ENCODE data around the gene EML1.
A peak's percentile ranks its signal among the peaks of the same experiment; 100 is the strongest.
"Not testable (repeated sequence)": the region's sequence is repeated elsewhere in the genome, so short reads cannot be mapped to it uniquely, and the experiment has no call there.

EML1 gene

DNA sequence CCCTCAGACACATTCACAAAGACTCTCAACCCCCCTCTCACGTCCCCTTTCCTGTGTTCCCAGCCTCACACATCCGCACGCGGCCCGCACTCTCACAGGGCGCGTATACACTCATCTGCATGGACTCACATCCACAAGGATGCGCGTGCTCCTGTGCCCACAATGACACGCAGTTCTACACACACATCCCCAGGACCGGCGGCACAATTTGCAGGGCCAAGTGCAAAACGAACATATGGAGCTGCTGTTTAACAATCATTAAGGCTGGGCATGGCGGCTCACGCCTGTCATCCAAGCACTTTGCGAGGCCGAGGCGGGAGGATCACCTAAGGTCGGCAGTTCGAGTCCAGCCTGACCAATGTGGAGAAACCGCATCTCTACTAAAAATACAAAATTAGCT is 36.4 kb upstream of the EML1 start:
- no peak for DNase-seq

DNA sequence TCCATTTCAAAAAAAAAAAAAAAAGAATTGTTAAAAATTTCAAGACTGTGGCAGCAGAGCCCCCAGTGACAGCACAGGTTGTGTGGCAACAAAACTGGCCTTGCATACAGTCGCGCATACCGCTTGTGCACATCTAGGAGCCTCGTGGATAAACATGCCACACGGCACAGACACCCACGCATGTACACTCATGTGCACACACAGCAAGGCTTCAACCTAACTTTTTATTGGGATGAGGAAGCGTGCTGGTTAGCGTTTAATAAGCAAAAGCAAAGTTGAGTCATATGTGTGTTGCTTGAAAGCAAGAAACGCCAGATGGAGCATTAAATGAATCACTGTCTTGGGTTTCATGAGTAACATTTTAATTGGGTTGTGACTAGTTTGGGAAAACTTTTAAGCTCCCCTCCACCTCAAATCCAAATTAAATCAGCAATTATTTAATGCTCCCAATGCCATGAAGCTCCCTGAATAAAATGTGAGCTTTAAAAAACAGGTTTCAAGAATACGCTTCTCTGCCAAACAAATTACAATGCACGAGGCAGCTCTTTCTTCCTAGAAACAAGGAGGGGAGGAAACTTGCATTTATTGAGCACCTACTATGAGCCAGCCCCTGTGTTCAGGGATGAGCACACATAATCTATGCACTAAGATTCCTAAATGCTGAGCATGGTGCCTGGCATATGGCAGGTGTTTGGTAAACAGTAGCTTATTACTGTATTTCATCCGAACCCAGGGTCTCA is 35.7 kb upstream of the EML1 start:
- no peak for DNase-seq

DNA sequence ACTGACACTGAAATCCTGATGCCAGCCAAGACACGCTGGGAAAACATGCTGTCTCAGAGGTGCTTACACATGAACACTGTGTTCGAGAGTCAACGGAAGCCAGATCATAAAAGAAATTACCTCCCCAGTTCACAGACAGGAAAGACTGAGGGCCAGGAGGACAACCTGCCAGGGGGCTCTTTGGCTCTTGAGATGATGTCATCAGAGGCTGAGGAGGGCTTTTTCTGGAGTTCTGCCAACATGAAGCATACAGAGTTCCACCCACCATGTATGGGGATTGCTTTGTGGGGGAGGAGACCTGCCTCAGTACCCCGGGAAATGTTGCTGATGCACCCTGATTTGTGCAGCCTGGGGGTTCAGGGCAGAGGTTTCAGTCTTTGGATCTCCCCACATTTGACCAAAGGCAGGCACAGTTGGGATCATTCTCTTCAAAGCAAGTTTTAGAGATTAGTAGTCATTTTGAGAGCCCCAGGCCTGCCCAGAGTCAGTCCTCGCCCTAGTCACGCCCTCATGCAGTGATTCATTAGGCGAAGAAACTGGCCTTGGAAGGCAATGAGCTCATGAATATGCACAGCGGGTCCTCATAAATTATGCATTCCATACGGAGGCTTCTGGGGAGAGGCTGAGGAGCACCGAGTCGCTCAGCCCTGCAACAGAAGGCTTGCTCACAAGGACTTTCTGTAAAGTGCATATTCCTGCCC is 34.9 kb upstream of the EML1 start:
- peak; percentile 14 for DNase-seq

DNA sequence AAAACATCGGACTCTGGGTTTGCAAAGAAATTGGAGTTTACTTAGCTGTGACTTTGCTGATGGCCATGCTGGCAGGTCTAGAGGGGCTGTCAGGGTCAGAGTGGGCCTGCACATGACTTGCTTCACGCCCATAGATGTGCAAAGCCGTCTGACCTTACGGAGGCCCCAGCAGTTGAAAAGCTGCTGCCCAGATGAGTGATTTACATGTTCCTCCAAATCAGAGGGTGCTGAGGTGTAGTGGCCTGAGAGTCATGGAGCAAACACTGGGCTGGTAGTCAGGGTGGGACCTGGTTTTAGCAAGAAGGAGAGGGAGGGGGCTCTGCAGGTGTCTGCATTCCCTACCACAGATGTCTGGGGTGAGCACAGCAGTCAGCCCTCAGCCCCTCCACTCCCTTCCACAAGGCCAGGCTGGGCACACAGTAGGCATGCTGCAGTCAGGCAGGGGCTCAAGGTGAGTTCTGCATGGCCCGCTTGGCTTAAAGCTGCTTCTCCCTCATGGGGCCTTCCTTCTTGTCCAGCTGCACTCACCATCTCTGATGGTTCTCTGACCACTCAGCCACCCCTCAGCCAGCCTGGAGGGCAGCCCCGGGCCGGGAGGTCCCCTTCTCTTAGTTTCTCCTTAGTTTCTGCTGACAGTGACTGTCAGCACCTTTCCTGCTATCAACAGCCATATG is 34.2 kb upstream of the EML1 start:
- no peak for DNase-seq

DNA sequence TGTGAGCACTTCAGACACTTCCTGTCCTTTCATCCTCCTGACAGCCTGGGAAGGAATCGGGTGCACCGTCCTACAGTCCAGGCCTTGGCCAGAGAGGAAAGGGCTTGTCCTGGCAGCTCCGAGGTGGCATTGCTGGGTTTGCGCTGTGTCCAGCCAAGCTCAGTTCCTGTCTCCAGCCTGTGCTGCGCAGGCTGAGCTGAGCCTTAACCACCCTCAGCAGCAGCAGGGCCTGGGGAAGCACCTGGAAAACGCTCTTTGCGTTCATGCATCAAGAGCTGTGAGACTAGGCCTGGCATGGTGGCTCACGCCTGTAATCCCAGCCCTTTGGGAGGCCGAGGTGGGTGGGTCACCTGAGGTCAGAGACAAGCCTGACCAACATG is 33.7 kb upstream of the EML1 start:
- DNase-seq = peak; percentile 26

DNA sequence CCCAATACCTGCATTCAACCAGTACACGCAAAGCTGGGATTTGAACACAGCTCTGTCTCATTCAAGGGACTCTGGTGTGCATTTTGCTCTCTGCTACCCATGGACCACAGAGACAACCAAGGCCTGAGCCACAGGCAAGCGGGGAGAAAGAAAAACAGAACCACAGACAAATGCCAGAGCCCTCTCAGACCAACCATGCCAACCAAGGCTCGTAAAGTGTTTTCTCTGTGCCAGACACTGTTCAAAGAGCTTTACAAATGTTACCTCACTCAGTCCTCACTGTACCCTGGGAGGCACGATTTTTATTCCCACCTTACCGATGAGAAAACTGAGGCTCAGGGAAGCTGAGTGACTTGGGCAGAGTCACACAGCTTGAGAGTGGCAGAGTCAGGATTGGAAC is 32.4 kb upstream of the EML1 start:
- DNase-seq = no peak

DNA sequence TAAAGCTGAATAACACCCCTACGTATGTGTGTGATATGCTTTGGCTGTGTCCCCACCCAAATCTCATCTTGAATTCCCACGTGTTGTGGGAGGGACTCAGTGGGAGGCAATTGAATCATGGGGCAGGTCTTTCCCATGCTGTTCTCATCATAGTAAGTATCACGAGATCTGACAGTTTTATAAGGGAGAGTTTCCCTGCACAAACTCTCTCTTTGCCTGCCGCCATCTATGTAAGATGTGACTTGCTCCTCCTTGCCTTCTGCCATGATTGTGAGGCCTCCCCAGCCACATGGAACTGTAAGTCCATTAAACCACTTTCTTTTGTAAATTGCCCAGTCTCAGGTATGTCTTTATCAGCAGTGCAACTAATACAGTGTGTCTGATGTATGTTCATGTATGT is 30.3 kb upstream of the EML1 start:
- DNase-seq = not testable (repeated sequence)

DNA sequence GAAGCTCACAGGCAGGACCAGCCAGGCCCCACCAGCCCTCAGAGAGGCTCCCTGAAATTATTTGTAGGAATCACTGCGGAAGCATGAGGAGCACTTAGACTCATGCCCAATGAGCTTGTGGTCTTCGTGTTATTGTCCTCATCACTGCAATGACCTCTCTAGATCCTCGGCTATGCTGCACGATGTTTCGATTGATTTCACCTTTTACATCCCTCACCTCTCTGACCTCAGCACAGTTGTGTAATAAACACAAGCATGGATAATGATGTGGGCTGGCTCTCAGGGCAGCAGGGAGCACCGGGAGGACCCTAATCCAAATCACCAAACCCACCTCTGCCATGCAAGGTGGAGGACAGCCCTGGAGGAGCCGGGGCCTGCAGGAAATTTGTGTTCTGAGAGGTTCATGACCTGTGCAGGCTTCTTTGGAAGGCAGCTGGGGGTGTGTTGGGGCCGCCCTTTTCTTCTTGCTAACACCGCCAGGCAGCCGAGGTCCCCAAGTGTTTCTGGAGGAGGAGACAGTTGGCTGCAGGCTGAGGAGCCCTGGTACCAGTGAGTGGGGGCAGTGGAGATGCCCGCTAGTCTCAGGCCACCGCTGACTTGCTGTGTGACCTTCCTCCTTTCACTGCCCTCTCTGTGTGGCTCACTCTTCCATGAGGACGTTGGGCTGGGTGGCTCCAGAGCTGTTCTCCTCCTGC is 29.5 kb upstream of the EML1 start:
- DNase-seq = no peak

DNA sequence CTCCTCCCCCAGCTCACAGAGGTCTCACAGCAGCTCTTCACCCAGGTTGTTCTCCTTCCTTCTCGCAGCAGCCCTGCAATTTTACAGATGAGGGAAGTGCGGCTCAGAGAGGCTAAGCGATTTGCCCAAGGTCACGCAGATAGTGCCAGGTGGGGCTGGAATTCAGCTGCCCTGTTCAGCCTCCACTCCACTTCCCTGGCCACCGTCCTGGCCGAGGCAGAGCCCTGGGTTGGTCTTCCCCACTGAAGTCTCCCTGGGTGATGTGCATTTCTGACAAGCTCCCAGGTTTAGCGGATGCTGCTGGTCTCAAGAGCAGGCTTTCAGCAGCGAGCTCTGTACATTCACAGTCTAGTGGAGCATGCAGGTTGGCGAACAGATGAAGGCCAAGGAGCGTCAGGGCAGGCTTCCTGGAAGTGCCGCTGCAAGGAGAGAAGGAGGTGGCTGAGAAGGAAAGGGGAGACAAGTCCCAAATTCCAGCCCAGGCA is 28.9 kb upstream of the EML1 start:
- no peak for DNase-seq

DNA sequence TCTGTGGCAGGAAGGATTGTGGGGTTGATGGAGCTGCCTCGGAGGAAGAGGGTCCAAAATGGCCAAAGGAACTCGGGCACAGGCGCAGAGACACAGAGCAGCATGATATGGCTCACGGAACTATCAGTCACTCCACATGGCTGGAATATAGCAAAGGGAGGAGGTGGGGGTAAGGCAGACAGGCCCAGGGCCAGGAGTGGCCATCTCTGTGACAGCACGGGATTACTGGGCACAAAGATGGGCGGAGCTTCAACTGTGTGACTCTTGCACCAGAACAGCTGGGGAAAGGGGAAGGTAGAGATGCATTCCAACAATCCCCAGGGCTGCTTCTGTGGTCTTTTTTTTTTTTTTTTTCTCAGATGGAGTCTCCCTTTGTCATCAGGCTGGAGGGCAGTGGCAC is 24.8 kb upstream of the EML1 start:
- peak; percentile 44 for DNase-seq

DNA sequence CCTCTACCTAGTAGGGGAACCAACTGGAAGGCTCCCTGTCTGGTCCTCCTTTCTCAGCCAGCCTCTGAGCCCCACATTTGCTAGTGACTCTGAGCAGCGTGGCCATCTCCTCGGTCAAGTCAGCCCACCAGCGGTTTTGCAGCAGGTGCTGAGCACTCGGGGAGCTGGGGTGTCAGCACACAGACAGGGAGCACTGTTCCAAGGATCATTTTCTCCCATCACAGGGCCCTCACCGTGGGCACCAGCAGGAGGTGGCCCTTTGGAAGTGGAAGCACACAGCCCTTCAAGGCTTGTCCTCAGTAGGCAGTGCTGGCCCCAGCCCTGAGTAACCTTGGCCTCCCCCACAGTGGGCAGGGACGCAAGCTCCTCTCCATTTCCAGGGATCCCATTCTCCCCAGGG is 24.1 kb upstream of the EML1 start:
- no peak for DNase-seq

DNA sequence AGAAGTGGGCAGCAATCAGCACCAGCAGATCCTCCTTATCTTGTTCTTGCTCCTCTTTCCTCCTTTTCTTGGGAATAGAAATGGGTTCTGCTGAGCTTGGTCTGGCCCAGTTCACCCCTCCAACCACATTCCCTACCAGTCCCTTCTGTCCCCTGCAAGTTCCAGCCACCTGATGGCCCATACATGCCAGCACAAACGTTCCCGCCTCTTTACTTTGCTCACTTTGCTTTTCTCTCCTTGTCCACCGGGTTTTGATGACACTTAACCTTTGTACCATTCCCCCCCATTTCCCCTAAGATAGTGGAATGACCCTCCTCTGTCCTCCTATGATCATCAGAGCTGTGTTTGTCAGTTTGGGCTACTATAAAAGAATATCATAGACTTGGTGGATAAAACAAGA is 23.4 kb upstream of the EML1 start:
- DNase-seq = no peak

DNA sequence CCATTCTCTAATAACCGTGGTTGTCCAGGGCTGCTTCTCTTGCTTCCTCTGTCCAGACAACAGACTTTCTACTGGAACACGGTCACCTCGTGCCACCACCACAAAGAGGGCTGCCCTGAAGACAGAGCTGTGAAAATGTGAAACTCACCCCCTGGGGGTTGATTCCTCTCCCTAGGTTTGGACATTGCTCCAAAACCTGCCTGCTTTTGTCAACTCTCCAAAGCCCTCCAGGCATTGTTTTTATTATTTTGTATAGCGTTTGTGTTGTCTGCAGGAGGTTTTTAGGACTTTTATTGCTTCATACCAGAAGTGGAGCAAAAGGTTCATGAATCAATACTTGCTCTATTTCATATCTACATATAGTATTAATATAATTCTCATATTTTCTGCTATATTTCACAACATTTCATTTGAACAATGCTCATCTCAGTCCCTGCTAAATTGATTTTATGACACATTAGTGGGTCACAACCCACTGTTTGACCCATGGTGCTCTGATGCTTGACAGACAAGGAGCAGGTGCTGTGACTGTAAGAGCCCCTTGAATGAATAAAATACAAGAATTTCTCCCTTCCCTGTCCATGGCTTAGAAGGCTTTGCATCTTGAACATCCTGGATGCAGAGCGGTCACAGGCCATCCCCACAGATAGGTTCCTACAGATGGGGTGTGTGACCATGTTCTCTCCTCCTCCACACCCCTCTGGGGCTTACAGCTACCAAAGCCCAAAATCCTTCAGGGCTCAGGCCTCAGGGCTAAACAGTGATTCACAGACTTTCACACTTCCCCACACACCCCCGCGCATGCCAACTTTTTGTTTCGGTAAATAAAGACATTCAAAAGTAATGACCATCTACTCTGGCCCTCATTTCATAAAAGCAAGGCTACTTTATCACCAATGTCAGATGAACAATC is 20.6 kb upstream of the EML1 start:
- DNase-seq = no peak

DNA sequence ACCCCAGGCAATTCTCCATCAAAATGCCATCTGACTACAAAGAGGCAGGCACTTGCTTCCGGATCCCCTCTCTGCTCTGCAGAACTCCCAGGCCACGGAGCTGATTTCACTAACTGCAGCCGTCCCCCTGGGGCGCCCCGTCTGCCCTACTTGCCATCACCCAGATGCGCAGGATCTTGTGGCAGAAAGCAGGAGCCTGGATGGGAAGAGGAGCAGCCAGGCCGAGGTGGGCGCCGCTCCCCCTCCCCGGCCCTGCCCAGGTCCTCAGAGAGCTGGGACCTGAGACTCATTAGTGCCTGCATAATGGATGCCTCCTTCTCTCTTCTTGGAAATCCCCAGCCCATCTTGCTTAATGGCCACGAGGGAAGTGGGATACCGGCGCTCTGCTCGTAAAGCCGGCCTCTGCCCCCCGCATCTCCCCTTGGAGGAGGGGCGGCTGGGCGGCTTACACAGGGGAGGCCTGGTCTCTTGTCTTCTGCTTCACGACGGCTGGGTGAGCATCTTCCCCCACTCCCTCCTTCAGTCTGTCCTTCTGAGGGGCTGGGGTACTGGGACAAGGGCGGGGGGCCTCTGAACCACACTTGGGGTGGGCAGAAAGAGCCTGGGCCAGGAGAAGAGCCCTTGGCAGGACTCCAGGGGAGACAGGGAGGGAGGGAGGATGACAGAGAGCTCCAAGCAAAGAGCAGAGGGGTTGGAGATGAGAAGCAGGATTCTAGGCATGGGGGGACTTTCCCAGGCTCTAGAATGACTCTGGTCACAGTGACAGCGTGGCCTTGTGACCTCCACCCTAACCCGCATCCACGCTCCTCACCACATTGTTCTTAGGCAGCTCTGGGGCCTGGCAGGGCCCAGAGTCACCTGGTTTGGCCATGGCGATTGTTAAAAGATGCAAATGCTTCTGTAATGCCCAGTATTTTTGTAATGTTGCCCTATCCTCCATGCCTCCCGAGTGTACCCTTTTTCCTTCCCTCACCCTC is 19.4 kb upstream of the EML1 start:
- no peak for DNase-seq

DNA sequence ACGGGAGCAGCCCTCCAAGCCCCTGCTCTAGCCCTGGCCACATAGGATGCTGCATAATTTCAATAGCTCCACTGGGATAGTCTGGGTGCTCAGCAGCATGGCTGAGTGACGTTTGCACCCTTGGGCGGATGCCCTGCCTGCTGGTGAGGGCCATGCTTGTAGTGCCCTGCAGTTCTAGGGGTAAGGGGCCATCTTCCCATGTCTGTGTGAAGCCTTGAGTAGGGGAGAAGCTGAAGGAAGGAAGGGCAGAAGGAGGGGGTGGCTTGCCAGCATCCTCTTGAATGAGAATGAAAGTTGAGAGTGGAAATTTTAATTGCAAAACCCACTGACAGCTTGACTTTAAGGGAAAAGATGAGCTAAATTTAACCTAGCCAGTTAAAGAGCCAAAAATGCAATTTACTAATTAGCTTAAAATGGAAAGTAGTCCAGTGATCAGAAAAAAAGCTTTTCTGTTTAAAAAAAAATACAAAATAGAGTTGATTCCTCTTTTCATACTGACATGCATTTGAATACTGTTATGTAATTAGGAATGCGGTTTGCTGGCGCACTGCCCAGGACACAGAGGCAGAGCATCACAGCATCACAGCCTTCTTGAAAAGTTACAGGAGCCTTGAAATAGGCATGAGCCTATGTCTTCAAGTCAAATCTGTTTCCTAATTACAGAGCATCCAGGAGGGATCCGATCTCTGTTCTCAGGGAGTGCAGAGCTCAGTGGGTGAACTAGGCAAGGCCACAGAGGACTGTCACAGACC is 18.5 kb upstream of the EML1 start:
- DNase-seq = no peak

DNA sequence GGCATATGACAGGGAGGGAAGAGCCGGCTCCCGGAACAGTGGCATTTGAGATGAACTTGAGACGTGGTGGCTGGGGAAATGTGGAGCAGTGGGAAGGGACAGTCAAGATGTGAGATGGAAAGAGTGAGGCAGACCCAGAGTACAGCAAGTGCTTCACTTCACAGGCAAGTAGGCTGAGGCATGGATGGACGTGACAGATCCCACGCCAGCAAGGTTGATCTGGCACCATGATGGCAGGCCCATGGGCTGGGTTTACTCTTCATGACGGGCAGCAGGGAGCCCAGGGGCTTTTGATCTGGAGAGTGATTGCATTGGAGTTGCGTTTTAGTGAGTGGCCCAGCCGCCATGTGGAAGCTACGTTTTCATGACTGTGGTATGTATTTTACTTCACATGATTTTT is 17.9 kb upstream of the EML1 start:
- DNase-seq = no peak

DNA sequence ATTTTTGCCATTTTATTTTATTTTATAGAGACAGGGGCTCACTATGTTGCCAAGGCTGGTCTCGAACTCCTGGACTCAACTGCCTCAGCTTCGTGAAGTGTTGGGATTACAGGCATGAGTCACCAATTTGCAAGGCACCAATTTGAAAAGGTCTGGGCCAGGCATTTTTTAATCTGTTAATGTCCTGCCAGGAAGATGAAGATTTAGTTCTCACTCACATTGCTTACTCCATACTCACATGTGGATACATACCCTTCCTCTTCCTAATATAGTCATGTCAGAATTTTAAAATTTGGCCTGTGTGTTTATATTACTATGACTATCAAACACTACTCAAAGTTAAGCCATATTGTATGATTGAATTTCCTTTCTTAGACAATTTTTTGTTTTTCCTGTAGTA is 15.3 kb upstream of the EML1 start:
- DNase-seq = no peak

DNA sequence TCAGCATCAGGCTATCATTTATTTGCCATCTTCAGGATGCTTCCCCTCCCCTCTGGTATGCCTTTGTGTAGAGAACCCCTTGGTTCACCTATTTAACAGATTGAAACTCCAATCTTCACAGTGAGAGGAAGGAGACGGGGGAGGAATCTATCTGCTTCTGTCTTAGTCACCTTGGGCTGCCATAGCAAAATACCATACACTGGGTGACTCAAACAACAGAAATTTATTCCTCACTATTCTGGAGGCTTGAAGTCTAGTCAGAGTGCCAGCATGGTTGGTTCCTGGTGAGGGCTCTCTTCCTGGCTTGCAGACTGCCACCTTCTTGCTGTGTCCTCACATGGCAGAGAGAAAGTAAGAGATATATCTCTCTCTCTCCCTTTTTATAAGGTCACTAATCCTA is 13.5 kb upstream of the EML1 start:
- no peak for DNase-seq

DNA sequence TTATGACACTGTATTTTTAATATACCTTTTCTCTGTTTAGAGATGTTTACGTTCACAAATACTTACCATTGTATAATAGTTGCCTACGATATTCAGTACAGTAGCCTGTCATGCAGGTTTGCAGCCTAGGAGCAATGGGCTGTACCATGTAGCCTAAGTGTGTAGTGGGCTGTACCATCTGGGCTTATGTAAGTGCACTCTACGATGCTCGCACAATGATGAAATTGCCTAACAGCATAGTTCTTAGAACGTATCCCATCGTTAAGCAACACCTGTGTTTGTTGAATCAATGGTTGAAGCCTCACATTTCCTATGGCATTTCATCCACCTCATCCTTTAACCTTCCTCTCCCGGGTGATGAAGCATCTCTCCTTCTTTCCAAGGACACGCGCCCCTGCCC is 12.5 kb upstream of the EML1 start:
- DNase-seq = no peak

DNA sequence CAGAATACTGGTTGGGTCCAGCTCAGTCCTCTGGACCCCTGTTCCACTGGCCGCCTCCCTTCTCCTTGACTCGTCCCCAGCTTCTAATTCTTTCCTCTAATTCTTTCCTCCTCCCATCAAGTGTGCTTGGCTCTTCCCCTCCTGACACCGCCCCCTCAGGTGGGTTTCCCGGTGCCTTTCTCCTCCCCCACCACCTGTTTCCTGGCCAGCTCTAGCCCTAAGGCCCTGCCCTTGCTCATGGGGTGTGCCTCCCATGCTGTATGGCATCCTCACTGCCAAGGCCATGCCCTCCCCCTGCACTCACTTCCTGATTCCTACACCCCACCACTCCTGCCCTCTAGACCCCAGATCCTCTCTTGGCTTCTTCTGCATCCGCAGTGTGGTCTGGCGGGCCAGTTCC is 12.1 kb upstream of the EML1 start:
- no peak for DNase-seq
